Motor neuron (in vitro differentiated cells): Measurements from ENCODE around the gene OR52N5. TPM values are rescaled to one million over a fixed set of nuclear protein-coding genes. Genes with fewer than 3 reads are reported as not detected.

Experiments used
- ATAC-seq, 8 experiments: fragments of 200-7000 bp; cut with Tn5 transposase; replicated peaks in 6 of 8; 2 replicates each; pipeline ENCODE4 v1.8.0; 2021; ENCODE audit warnings: mild to moderate bottlenecking in 8 of 8, moderate library complexity in 8 of 8
- H3K27ac ChIP-seq, 2 donors: fragments of 250-450 bp; sonication (Bioruptor Pico); 2 replicates each; pipeline ENCODE4 v1.9.0; 2021; ENCODE audit warnings: antibody characterized with exemption in 2 of 2, mild to moderate bottlenecking in 2 of 2, moderate library complexity in 1 of 2
- H3K4me1 ChIP-seq, 2 donors: fragments of 250-450 bp; sonication (Bioruptor Pico); replicated peaks in 1 of 2; 2 replicates each; pipeline ENCODE4 v1.6.1; 2021; ENCODE audit warnings: antibody characterized with exemption in 2 of 2, mild to moderate bottlenecking in 2 of 2, moderate library complexity in 1 of 2
- H3K4me3 ChIP-seq, 5 donors: fragments of 250-450 bp; sonication (Bioruptor Pico); 2 replicates each; pipeline ENCODE4 v1.9.0; 2021; ENCODE audit warnings: antibody characterized with exemption in 5 of 5, mild to moderate bottlenecking in 5 of 5, moderate library complexity in 4 of 5
- WGBS, 10 experiments: fragments of 450-650 bp; shearing (Covaris generic); methylation state at CpG; one replicate each; pipeline ENCODE4 v1.0.0; 2022; 5-methylcytosine and 5-hydroxymethylcytosine counted together
- in situ Hi-C, 9 experiments: fragments of 400-800 bp; cut with MboI; loops; one replicate each; pipeline ENCODE4 v1.15.0; 2021; ENCODE audit warnings: low sequenced_read_pairs in 9 of 9, low pct_unique_long_range_greater_than_20kb in 2 of 9; ENCODE audit not compliant: unreplicated experiment in 9 of 9
- total RNA-seq, 8 experiments: library from RNA; unstranded; fragments of 300-600 nt; gene quantifications; 2 replicates each; pipeline versions ENCODE4 v1.2.3 to v1.2.4, GENCODE V29; 2022

OR52N5 gene
- total RNA-seq = under 1 TPM in 2 of 8 experiments, not detected in 6; 0.05 to 0.47 TPM

GRCh38 chr11:5783255-5783654 is at the start of gene OR52N5:
TSS of gene OR52N5 (minus strand) at chr11:5783355. CDS start at chr11:5778634, 4,721 bp downstream.
- 0 to 89% (median 41%) methylated on average over 1 to 4 of the region's 4 CpGs; no CpG with 5 or more reads in 4 of the 10 experiments for WGBS, 10 experiments

GRCh38 chr11:5831196-5831829 is 48.2 kb upstream of the OR52N5 start:
- H3K4me1 ChIP-seq = no peaks in the 10 kb centered on the region
- H3K27ac ChIP-seq = no peak overlapping the region
- ATAC-seq = peak in 1 of 8 experiments; percentile 42
- no peak overlapping the region for H3K4me3 ChIP-seq
- 39 to 80% (median 53%) methylated on average over 1 to 5 of the region's 6 CpGs; no CpG with 5 or more reads in 6 of the 10 experiments for whole genome bisulfite sequencing, 10 experiments
- in situ Hi-C loops = no loop called here

More at GRCh38 chr11:5783255-5783654, at the start of gene OR52N5:
- no peak for ATAC-seq
- H3K4me3 ChIP-seq = no peak within 1 kb of the TSS
- no peaks in the 10 kb centered on the region for H3K4me1 ChIP-seq
- in situ Hi-C loops = no loop called here
- no peak within 1 kb of the TSS for H3K27ac ChIP-seq

- in situ Hi-C loops = loop anchor here in 1 of 9 experiments (25.0 kb wide), 1 partner anchor 1181 kb away; the partner anchor contains the start of genes OR51D1 and OR51E1
- no peaks in the 10 kb centered on the region for H3K4me1 ChIP-seq
- ATAC-seq = peak in 1 of 8 experiments; percentile 51
- H3K27ac ChIP-seq = no peak overlapping the region
- no peak overlapping the region for H3K4me3 ChIP-seq
- 14 to 100% (median 84%) methylated on average over 1 of the region's 1 CpG; no CpG with 5 or more reads in 2 of the 10 experiments for WGBS, 10 experiments
Measured at GRCh38 chr11:5818245-5818886, 35.2 kb upstream of the OR52N5 start.

- peak in 4 of 8 experiments; percentile 36 to 73 (median 70) for ATAC-seq
- in situ Hi-C loops = loop anchor here in 1 of 9 experiments (25.0 kb wide), 1 partner anchor 1178 kb away; the partner anchor contains the start of genes OR51D1 and OR51E1
- no peaks in the 10 kb centered on the region for H3K4me1 ChIP-seq
- no peak overlapping the region for H3K27ac ChIP-seq
- H3K4me3 ChIP-seq = no peak overlapping the region
- 0 to 90% (median 60%) methylated on average over 1 to 4 of the region's 4 CpGs for WGBS, 10 experiments
Measured at GRCh38 chr11:5815534-5815933, 32.4 kb upstream of the OR52N5 start.

GRCh38 chr11:5809905-5810795 is 27.0 kb upstream of the OR52N5 start:
- Histone ChIP-seq H3K4me3 (no peak overlapping the region), H3K4me1 (no peaks in the 10 kb centered on the region), H3K27ac (no peak overlapping the region)
- in situ Hi-C loops = loop anchor here in 1 of 9 experiments (25.0 kb wide), 1 partner anchor 1173 kb away; the partner anchor contains the start of genes OR51D1 and OR51E1
- no peak for ATAC-seq
- 56 to 100% (median 82%) methylated on average over 1 to 6 of the region's 6 CpGs for WGBS, 10 experiments

GRCh38 chr11:5809122-5809519 is 26.0 kb upstream of the OR52N5 start:
- H3K4me1 ChIP-seq = no peaks in the 10 kb centered on the region
- 17 to 100% (median 78%) methylated on average over 1 to 5 of the region's 5 CpGs; no CpG with 5 or more reads in 2 of the 10 experiments for WGBS, 10 experiments
- in situ Hi-C loops = loop anchor here in 1 of 9 experiments (25.0 kb wide), 1 partner anchor 1172 kb away; the partner anchor contains the start of genes OR51D1 and OR51E1
- H3K4me3 ChIP-seq = no peak overlapping the region
- no peak overlapping the region for H3K27ac ChIP-seq
- peak in 1 of 8 experiments; percentile 40 for ATAC-seq

- no peaks in the 10 kb centered on the region for H3K4me1 ChIP-seq
- peak within 1 kb of the TSS; percentile 12 to 28 (median 13) for H3K4me3 ChIP-seq
- H3K27ac ChIP-seq = no peak within 1 kb of the TSS
- WGBS, 10 experiments = 0 to 80% (median 20%) methylated on average over 1 to 16 of the region's 24 CpGs; no CpG with 5 or more reads in 3 of the 10 experiments
- in situ Hi-C loops = loop anchor here in 1 of 9 experiments (25.0 kb wide), 1 partner anchor 1171 kb away; the partner anchor contains the start of genes OR51D1 and OR51E1
- ATAC-seq = peak; percentile 85 to 100 (median 96)
Measured at GRCh38 chr11:5808500-5809121, 25.5 kb upstream of the OR52N5 start, which contains the start of gene OR52N2. TSS of gene OR52N2 (plus strand) at chr11:5808924. CDS start at chr11:5820336, 11,412 bp downstream.

- in situ Hi-C loops = loop anchor here in 1 of 9 experiments (25.0 kb wide), 1 partner anchor 1170 kb away; the partner anchor contains the start of genes OR51D1 and OR51E1
- H3K4me3 ChIP-seq = no peak overlapping the region
- no peaks in the 10 kb centered on the region for H3K4me1 ChIP-seq
- WGBS, 10 experiments = 60 to 100% (median 85%) methylated on average over 1 to 7 of the region's 10 CpGs; no CpG with 5 or more reads in 3 of the 10 experiments
- no peak for ATAC-seq
- no peak overlapping the region for H3K27ac ChIP-seq
Measured at GRCh38 chr11:5807580-5807979, 24.4 kb upstream of the OR52N5 start.

- 68 to 100% (median 85%) methylated on average over 1 to 5 of the region's 5 CpGs; no CpG with 5 or more reads in 3 of the 10 experiments for WGBS, 10 experiments
- Histone ChIP-seq H3K4me1 (no peaks in the 10 kb centered on the region), H3K27ac (no peak overlapping the region), H3K4me3 (no peak overlapping the region)
- no peak for ATAC-seq
- in situ Hi-C loops = loop anchor here in 1 of 9 experiments (25.0 kb wide), 1 partner anchor 1167 kb away; the partner anchor contains the start of genes OR51D1 and OR51E1
Measured at GRCh38 chr11:5803982-5804381, 20.8 kb upstream of the OR52N5 start.

GRCh38 chr11:5796541-5796940 is 13.4 kb upstream of the OR52N5 start:
- no peak overlapping the region for H3K27ac ChIP-seq
- 18 to 93% (median 81%) methylated on average over 3 to 6 of the region's 6 CpGs for WGBS, 10 experiments
- H3K4me1 ChIP-seq = no peaks in the 10 kb centered on the region
- H3K4me3 ChIP-seq = no peak overlapping the region
- in situ Hi-C loops = no loop called here
- ATAC-seq = no peak

GRCh38 chr11:5791165-5791564 is 8.0 kb upstream of the OR52N5 start, which contains the start of gene OR52N1:
TSS of gene OR52N1 (minus strand) at chr11:5791265. CDS start at chr11:5788816, 2,449 bp downstream.
- Histone ChIP-seq H3K27ac (no peak within 1 kb of the TSS), H3K4me1 (no peaks in the 10 kb centered on the region), H3K4me3 (no peak within 1 kb of the TSS)
- ATAC-seq = no peak
- 0 to 93% (median 68%) methylated on average over 1 to 3 of the region's 3 CpGs; no CpG with 5 or more reads in 2 of the 10 experiments for WGBS, 10 experiments
- in situ Hi-C loops = no loop called here

GRCh38 chr11:5767056-5767455 is 16.1 kb downstream of the OR52N5 start:
- 0 to 100% (median 75%) methylated on average over 1 of the region's 1 CpG; no CpG with 5 or more reads in 6 of the 10 experiments for WGBS, 10 experiments
- Histone ChIP-seq H3K4me3 (no peak overlapping the region), H3K27ac (no peak overlapping the region), H3K4me1 (no peaks in the 10 kb centered on the region)
- in situ Hi-C loops = no loop called here
- ATAC-seq = no peak
